ENCODE results near the gene PRMT5. TPM values are rescaled to one million over a fixed set of nuclear protein-coding genes. Genes with fewer than 3 reads are reported as not detected.

The PRMT5 gene
- total RNA-seq, 1 experiment from 2014 or later: 66.0 TPM

GRCh38 chr14:22898302-22899090 lies 30.7 kb downstream of the PRMT5 start:
- DNase-seq (ENCODE audit: low read depth): peak; percentile 85

GRCh38 chr14:22897357-22897756 lies 31.8 kb downstream of the PRMT5 start:
- DNase-seq (ENCODE audit: low read depth): no peak

- DNase-seq (ENCODE audit: low read depth): no peak
These were observed 32.4 kb downstream of the PRMT5 start for GRCh38 chr14:22896760-22897159.

GRCh38 chr14:22896356-22896755 lies 32.8 kb downstream of the PRMT5 start:
- DNase-seq (ENCODE audit: low read depth): no peak

- DNase-seq (ENCODE audit: low read depth): no peak
These were observed 33.8 kb downstream of the PRMT5 start for GRCh38 chr14:22895402-22895801.

- no peak for DNase-seq (ENCODE audit: low read depth)
These were observed 35.5 kb downstream of the PRMT5 start for GRCh38 chr14:22893706-22894105.

GRCh38 chr14:22892488-22892887 lies 36.7 kb downstream of the PRMT5 start:
- no peak for DNase-seq (ENCODE audit: low read depth)

- no peak for DNase-seq (ENCODE audit: low read depth)
These were observed 38.8 kb downstream of the PRMT5 start for GRCh38 chr14:22890416-22890815.

- DNase-seq (ENCODE audit: low read depth): no peak
These were observed 40.5 kb downstream of the PRMT5 start for GRCh38 chr14:22888662-22889061.

GRCh38 chr14:22887990-22888378 lies 41.2 kb downstream of the PRMT5 start:
- DNase-seq (ENCODE audit: low read depth): no peak

GRCh38 chr14:22887260-22887989 lies 41.8 kb downstream of the PRMT5 start:
- DNase-seq (ENCODE audit: low read depth): peak; percentile 89

GRCh38 chr14:22886500-22887259 lies 42.5 kb downstream of the PRMT5 start:
- DNase-seq (ENCODE audit: low read depth): peak; percentile 63

- DNase-seq (ENCODE audit: low read depth): no peak
These were observed 43.2 kb downstream of the PRMT5 start for GRCh38 chr14:22885975-22886374.

GRCh38 chr14:22884738-22885523 lies 44.2 kb downstream of the PRMT5 start:
- DNase-seq (ENCODE audit: low read depth): no peak

- no peak for DNase-seq (ENCODE audit: low read depth)
These were observed 45.0 kb downstream of the PRMT5 start for GRCh38 chr14:22884076-22884737.

GRCh38 chr14:22883173-22883976 lies 45.8 kb downstream of the PRMT5 start, which contains the start of gene REM2:
Gene REM2, plus strand, starts transcription at chr14:22883222. Its CDS starts 66 bp downstream, at chr14:22883288.
- DNase-seq (ENCODE audit: low read depth): no peak

GRCh38 chr14:22882529-22883172 lies 46.5 kb downstream of the PRMT5 start:
- no peak for DNase-seq (ENCODE audit: low read depth)

- DNase-seq (ENCODE audit: low read depth): no peak
These were observed 47.1 kb downstream of the PRMT5 start for GRCh38 chr14:22882064-22882463.

All from LHCN-M2 (cell line).